Activated CD4-positive, CD25-positive, alpha-beta regulatory T cell treated with anti-CD3 and anti-CD28 coated beads, Interleukin-2, amount 50 U/mL, for 72 hours (primary cell): ENCODE measurements around the gene PLEKHD1.
"Not testable (repeated sequence)": the region's sequence is repeated elsewhere in the genome, so short reads cannot be mapped to it uniquely, and the experiment has no call there.

Source experiments
- DNase-seq: peaks from one replicate; pipeline ENCODE4 v3.0.0; 2021

PLEKHD1 gene

DNA sequence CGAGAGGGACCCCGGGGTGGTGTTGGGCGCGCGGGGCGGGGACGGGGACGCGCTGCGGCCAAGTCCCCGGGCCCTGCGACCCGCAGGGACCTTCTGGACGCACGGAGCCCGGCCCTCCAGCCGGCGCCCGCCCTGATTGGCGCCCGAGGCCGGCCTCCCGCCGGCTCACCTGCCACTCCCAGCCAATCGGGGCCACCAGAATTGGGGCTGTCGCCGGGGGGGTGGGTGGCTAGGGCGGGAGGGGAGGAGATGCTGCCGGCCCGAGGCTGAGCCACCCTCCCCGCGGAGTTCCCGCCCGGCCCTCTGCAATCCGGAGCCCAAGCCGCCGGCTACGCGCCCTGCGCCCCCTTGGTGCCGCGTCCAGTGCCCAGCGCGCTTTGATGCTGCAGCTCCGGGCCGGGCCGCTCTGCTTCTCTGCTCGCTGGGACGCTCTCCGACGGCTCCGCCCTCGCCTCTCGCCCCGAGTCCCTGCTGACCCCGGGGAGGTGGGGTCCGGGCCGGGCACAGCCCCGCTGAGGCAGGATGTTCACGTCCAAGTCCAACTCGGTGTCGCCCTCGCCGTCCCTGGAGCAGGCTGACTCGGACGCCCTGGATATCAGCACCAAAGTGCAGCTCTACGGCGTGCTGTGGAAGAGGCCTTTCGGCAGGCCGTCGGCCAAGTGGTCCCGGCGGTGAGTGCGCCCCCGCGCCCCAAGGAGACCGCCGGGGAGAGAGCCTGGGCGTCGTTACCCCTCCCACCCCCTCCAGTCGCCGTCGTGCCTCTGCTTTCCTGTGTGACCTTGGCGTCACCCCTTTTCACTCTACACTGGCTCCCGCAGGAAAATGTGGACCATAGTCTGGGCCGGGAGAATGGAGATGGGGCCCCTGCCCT, at the start of gene PLEKHD1:
PLEKHD1 (plus strand) TSS at position 285 of the 871 bp plus-strand sequence; CDS start at position 523, 238 bp downstream.
- DNase-seq: no peak

DNA sequence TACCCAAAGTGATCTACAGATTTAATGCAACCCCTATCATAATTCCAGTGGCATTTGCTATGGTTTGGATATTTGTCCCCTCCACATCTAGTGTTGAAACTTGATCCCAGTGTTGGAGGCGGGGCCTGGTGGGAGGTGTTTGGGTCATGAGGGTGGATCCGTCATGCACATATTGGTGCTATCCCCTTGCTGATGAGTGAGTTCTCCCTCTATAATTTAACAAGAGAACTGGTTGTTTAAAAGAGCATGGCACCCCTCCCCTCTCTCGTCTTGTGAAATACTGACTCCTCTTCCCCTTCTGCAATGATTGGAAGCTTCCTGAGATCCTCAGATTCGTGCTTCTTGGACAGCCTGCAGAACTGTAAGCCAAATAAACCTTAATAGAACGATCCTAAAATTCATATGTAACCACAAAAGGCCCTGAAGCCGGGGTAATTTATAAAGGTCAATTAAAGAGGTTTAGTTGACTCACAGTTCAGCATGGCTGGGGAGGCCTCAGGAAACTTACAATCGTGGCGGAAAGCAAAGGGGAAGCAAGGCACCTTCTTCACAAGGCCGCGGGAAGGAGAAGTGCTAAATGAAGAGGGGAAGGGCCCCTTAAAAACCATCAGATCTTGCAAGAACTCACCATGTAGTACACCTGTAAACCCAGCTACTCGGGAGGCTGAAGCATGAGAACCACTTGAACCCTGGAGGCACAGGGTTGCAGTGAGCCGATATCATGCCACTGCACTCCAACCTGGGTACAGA, 44.8 kb upstream of the PLEKHD1 start:
- no peak for DNase-seq

DNA sequence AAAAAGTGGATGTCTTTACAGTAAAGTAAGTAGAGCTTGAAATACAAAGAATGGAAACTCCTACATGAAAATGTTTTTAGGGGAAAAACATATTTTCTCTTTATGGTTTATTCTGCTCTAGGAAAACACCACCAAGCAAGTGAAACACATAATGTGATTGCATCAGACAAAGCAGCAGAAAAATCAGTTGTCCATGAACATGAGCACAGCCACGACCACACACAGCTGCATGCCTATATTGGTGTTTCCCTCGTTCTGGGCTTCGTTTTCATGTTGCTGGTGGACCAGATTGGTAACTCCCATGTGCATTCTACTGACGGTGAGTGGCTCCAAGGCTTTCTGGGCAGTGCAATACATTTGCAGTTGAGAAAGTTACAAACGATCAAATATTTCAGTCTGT, 42.6 kb upstream of the PLEKHD1 start:
- no peak for DNase-seq

DNA sequence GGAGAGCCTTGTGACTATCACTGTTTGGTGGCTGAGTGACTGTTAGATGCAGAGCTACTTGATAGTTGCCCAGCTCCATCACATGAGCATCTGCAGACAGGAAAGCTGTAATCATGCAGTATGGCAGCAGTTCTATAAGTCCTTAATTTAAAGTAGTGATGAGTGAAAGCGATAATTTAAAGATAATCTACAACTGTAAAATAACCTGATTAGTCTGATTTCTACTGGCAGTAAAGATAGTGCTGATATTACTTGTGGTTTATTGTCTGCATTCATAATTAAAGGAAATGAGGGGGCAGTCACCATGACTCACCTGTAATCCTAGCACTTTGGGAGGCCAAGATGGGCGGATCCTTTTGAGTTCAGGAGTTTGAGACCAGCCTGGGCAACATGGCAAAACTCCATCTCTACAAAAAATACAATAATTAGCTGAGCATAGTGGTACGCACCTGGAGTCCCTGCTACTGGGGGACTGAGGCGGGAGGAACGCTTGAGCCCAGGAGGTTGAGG, 41.2 kb upstream of the PLEKHD1 start:
- DNase-seq: no peak

DNA sequence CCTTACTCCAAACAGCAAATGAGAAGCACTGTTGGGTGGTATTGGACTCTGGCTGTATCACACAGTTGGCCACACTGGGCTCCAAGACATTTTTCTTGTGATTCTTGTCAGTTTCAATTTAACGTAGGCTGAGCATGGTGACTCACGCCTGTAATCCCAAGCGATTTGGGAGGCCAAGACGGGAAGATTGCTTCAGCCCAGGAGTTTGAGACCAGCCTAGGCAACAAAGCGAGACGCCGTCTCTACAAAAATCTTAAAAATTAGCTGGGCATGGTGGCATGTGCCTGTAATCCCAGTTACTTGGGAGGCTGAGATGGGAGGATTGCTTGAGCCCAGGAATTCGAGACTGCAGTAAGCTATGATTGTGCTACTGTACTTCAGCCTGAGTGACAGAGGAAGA, 35.3 kb upstream of the PLEKHD1 start:
- no peak for DNase-seq

DNA sequence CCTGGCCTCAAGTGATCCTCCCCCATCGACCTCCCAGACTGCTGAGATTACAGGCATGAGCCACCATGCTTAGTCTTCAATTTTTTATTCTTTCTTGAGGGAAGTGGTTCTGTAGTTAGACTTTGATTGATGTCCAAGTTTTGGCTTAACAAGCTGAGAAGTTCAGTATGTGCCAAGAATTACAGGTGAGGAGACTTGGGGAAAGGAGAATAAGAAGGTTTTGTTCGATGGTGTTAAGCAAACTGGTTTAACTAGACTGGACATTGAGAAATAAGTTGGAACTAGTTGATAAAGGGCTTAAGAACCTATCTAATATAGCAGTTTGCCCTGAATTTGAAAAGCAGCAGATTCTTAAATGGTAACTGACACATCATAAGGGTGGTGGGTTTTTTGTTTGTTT, 32.6 kb upstream of the PLEKHD1 start:
- DNase-seq: no peak

DNA sequence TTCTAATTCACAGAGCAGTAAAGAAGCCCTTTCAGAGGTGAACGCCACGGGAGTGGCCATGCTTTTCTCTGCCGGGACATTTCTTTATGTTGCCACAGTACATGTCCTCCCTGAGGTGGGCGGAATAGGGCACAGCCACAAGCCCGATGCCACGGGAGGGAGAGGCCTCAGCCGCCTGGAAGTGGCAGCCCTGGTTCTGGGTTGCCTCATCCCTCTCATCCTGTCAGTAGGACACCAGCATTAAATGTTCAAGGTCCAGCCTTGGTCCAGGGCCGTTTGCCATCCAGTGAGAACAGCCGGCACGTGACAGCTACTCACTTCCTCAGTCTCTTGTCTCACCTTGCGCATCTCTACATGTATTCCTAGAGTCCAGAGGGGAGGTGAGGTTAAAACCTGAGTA, 26.2 kb upstream of the PLEKHD1 start:
- DNase-seq: no peak

DNA sequence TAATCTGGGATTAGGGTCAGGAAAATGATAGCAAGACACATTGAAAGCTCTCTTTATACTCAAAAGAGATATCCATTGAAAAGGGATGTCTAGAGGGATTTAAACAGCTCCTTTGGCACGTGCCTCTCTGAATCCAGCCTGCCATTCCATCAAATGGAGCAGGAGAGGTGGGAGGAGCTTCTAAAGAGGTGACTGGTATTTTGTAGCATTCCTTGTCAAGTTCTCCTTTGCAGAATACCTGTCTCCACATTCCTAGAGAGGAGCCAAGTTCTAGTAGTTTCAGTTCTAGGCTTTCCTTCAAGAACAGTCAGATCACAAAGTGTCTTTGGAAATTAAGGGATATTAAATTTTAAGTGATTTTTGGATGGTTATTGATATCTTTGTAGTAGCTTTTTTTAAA, 25.4 kb upstream of the PLEKHD1 start:
- no peak for DNase-seq

DNA sequence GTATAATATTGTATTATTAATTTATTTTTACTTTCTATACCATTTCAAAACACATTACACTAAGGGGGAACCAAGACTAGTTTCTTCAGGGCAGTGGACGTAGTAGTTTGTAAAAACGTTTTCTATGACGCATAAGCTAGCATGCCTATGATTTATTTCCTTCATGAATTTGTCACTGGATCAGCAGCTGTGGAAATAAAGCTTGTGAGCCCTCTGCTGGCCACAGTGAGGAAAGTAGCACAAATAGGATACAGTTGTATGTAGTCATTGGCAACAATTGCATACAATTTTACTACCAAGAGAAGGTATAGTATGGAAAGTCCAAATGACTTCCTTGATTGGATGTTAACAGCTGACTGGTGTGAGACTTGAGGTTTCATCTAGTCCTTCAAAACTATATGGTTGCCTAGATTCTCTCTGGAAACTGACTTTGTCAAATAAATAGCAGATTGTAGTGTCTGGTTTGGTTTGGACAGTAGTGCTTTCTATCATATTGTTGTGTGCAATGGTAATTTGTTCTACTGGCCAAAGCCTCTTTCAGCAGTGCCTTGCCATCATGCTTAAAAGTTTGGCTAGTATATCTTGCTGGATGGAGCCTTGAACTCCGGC, 24.3 kb upstream of the PLEKHD1 start:
- no peak for DNase-seq

DNA sequence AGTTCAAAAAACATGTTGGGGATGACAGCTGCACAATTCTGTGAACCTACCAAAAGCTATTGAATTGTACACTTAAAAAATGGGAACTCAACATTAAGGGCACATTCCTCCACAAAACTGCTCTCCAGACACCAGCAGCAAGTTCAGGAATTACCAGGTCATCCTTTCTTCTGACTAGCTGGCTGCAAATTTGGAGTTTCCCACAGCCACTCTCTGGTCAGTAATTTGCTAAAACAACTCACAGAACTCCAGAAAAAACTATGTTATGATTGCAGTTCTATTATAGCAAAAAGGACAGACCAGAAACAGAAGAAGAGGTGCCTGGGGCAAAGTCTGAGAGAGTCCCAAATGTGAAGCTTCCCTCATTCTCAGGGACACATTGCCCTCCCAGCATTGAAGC, 20.1 kb upstream of the PLEKHD1 start:
- no peak for DNase-seq

DNA sequence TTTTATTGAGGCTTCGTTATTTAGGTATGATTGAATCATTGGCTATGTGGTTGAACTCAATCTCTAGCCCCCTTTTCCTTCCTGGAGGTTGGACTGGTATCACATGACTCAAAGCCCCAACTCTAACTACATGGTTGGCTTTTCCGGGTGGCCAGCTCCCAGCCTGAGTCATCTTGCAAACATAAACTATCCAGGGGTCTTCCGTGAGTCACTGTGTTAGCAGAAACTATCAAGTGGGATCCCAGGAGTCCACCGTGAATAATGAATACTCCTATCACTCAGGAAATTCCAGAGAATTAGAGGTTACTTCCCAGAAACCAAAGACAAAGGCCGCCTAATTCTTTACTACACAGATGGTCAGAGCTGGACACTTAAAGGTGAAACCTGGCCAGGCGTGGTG, 19.7 kb upstream of the PLEKHD1 start:
- DNase-seq: no peak

DNA sequence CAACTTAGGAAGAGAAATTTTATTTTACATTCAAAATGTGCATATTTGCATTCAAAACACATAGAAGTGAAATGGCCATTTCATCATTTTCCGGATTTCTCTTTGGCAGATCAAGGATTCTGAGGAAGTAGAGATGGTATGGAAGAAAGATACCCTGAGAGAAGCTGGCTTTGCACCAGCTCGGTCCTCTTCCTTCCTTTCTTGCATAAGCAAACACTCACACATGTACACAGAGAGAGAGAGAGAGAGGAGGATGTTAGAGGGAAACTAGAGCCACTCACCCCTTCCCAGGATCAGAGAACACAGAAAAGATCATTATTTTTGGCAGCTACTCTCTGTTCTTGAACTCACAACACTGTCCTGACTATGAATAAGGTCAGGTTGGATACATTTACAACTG, 15.6 kb upstream of the PLEKHD1 start:
- no peak for DNase-seq

DNA sequence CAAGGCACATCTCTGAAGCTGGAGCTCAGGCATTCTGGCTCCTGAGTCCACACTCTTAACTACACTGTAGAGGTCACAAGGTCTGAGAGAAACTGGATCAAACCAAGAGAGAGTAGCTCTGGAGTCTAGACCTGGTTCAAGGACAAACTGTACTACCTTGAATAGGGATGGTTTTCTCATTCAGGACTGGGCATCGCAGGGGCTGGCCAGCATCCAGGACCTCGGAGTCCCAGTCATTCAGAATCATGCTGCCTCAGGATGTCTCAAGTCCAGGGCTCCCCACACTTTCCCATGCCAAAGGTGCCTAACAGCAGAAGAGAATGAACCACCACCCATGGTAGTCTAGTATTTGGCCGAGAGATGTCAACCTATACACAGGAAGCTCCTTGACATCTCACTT, 13.1 kb upstream of the PLEKHD1 start:
- DNase-seq: no peak

DNA sequence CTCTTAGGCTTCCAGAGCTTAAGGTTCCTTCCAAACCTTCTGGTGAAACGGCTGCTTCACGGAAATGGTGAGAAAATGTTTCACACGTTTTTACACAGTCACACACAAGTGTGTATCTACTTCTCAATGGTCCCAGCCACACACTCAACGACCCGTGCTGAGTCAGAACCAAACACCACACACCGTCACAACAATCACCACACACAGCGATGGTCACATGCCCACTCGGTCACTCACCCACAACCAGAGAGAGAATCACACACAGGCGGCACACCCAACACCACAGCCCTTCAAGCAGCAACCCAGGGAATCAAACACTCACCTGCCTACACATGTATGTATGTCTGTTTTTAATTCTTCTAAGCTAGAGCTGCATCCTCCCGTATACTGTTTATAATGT, 12.6 kb upstream of the PLEKHD1 start:
- no peak for DNase-seq

DNA sequence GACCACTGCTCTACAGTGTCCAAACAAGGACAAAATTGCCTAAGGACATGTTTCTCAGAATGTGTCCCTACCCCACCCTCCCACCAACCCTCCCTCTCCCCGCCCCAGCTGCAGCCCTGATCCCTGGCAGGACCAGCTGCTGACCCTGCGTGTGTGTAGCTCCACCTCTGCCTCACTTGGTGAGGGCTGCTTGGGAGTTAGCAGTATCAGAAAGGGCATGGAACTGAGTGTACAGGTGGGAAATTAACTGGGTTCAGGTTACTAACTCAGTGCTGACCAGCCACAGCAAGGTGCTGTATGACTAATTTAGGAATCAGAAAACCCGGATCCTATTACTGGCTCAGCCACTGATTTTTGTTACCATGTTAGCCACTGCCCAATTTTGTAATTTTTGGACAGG, 11.3 kb upstream of the PLEKHD1 start:
- DNase-seq: peak; percentile 5

DNA sequence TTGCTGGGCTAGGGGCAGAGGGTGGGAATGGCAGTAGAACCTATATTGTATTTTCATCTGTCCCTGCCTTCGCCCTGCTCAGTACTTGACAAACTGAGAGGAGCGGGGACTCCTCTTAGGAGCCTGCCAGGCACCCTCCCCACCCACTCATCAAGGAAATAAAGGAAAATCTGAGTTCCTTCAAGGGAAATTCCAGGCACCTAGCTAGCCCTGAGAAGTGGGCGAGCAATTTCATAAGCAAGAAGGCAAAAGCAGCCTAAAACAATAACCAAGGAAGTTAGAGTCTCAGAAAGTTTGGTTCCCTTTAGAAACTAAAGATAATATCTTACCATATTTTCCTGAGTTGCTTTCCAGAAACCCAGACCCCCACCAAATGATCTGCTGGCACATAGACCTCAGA, 10.6 kb upstream of the PLEKHD1 start:
- no peak for DNase-seq

DNA sequence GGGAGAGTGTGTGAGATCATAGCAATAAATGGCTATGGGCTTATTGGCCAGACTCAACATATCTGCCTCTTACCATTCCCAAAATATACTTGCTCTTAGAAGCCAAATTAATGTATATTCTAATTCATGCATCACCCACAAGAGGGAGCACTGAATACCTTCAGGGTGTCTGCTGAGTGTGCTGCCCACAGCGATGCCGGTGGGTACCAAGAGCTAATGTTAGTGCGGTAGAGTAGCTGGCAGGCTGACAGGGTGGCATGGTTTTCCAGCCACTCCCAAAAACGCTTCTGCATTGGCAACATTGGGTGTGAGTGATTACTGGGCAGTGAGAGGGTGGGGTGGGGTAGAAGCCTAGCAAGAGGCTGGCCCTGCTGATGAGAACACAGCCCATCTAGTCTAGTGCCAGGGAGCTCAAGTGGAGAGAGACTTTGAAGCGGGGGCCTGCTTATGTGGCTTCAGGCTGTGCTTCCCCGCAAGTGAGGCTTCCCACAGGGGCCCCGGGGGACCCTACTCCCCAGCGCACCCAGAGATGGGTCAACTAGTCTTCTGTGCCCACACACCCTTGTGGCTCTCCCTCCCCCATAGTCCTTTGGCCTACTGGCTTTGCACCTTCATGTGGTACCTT, 9.2 kb upstream of the PLEKHD1 start:
- no peak for DNase-seq

DNA sequence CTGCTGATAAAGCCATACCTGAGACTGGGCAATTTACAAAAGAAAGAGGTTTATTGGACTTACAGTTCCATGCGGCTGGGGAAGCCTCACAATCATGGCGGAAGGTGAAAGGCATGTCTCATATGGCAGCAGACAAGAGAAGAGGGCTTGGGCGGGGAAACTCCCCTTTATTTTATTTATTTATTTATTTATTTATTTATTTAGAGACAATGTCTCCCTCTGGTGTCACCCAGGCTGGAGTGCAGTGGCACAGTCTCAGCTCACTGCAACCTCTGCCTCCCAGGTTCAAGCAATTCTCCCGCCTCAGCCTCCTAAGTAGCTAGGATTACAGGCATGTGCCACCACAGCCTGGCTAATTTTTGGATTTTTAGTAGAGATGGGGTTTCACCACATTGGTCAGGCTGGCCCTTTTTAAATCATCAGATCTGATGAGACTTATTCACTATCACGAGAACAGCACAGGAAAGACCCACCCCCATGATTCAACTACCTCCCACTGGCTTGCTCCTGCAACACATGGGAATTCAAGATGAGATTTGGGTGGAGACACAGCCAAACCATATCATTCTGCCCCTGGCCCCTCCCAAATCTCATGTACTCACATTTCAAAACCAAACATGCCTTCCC, 7.6 kb upstream of the PLEKHD1 start:
- DNase-seq: not testable (repeated sequence)

DNA sequence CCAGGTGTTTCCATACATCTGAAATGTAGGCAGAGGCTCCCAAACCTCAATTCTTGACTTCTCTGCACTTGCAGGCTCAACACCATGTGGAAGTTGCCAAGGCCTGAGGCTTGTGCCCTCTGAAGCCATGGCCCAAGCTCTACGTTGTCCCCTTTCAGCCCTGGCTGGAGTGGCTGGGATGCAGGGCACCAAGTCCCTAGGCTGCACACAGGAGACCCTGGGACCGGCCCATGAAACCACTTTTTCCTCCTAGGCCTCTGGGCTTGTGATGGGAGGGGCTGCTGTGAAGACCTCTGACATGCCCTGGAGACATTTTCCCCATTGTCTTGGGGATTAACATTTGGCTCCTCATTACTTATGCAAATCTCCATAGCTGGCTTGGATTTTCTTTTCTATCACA, 6.5 kb upstream of the PLEKHD1 start:
- not testable (repeated sequence) for DNase-seq

DNA sequence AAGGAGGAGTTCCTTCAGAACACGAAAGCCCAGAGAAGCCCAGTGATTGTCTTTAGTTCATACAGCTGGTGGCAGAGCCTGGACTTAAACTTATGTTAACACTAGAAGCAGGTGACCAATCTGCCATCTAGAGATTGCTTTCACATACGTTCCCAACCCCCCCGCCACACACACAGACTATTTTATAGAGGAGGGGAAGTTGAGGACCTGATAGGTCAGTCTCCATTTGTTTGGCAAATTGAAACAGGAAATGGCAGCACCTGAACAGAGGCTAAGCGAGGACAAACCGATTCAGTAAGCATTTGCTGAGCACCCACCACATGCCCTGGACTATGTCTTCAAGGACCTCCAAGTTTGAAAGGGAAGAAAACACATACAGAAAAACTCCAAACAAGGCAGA, 4.8 kb upstream of the PLEKHD1 start:
- no peak for DNase-seq

DNA sequence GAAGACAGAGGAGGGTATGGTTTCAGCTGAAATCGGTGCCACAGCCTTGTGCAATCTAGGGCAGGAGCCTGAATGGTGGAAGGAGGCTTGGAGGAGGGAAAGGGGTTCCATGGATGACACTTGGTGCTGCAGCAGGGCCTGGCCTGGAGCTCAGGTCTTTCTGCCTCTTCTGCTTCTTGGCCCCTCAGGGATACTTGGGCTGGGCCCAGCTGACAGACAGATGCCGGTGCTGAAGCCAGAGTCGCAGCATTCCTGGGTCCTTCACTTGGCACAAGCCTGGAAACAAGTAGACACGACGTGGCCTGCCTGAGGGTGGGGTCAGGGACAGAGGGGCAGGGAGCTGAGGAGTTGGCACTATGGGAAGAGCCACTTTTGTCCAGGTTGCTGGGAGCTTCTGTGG, 4.4 kb upstream of the PLEKHD1 start:
- no peak for DNase-seq

DNA sequence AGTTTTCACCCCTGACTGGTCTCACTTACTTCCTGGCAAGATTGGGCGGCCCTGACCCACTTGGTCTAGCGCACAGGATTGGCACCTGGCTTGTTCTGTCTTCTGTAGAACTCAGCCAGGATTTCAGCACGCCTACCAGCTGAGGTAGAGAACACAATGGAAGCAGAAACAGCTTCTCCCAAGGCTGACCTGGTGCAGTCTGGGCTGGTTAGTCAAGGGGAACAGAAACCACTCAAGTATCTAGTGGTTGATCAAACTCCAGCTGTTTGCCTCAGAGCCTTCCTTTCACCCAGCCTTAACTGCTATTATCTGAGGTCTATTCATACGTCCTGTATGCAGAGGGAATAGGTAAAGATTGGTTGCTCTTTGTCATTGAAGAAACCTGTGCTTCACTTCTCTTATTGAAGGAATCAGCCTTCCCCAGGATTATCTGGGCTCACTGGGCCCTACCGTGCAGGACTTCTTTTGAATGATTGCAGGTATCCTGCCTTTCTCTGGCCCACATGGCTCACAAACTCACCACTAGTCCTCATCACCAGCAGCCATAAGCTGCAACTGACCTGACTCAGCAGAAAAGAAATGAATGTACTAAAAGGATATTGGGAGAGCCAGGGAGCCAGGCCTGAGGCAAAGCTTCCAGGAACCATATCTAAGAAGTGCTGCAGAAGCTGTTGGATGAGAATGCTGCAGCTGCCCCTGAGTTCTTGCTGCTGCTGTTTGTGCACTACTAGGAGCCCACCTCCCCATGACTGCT, 2.5 kb upstream of the PLEKHD1 start:
- DNase-seq: no peak
